Testis (tissue), 2 donors: ENCODE data around the gene HS3ST4.

ENCODE experiments used
- POLR2A ChIP-seq: fragments of 450-650 bp; IDR thresholded peaks from one replicate; pipeline ENCODE4 v1.6.1; 2017; ENCODE audit warnings: antibody characterized with exemption, mild to moderate bottlenecking, moderate library complexity
- TF ChIP-seq, protein P1 (sequence below), 3 experiments: fragments of 450-650 bp in 2 of 3; fragments of 200-600 bp in 1 of 3; sonication (generic) in 1 of 3; IDR thresholded peaks; one replicate each; pipeline ENCODE4 v1.5.1; 2016 to 2019; ENCODE audit warnings: antibody characterized with exemption in 3 of 3, mild to moderate bottlenecking in 2 of 3, moderate library complexity in 1 of 3

DNA sequence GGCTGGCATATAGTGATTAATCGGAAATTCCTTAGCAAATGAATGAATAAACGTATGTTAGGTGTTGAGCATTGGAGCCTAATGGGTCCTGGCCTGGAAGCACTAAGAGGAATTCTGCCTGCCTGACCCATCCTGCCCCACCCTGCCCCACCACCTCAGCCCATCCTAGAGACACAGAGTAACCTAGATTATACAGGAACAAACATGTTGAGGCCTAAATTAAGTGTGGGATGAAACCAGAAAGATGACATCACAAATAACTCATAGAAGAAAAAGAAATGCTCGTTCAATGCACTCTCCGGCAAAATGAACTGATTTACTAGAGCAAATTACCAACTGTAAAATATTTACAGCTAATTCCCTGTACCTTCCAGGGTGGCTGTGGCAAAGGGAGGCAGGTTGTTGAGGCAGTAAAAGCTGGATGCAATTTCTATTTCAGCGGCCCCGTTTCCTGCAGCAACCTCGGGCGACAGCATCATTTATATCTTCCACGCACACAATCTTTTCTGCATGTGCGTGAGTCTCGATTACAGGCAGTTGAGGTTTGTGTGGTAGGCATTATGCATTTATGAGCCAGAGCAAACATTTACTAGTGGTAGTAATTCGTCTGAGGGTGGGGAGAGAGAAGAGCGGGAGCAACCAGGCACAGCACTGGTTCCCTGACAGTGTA lies 417.2 kb downstream of the HS3ST4 start:
- TF ChIP-seq, protein P1, sequence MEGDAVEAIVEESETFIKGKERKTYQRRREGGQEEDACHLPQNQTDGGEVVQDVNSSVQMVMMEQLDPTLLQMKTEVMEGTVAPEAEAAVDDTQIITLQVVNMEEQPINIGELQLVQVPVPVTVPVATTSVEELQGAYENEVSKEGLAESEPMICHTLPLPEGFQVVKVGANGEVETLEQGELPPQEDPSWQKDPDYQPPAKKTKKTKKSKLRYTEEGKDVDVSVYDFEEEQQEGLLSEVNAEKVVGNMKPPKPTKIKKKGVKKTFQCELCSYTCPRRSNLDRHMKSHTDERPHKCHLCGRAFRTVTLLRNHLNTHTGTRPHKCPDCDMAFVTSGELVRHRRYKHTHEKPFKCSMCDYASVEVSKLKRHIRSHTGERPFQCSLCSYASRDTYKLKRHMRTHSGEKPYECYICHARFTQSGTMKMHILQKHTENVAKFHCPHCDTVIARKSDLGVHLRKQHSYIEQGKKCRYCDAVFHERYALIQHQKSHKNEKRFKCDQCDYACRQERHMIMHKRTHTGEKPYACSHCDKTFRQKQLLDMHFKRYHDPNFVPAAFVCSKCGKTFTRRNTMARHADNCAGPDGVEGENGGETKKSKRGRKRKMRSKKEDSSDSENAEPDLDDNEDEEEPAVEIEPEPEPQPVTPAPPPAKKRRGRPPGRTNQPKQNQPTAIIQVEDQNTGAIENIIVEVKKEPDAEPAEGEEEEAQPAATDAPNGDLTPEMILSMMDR (IDR thresholded peaks at IDR 0.05) = no peak
- TF ChIP-seq POLR2A = no peak
